Bladder microvascular endothelial cell (primary cell): ENCODE measurements around the gene ALPI. TPM values are rescaled to one million over a fixed set of nuclear protein-coding genes. Genes with fewer than 3 reads are reported as not detected.

Source experiments
- total RNA-seq: library from RNA; depleted of rRNA; stranded (reverse); fragments of >200 nt; gene quantifications from 2 replicates; pipeline ENCODE4 v1.2.3, GENCODE V29; 2014

Gene ALPI
- total RNA-seq, result not detected in 2 replicates

GRCh38 chr2:232455426-232456255 is at the start of gene ALPI:
Gene ALPI (plus strand): TSS chr2:232456153. CDS start chr2:232456200, 47 bp downstream.

GRCh38 chr2:232406556-232407310 is 49.2 kb upstream of the ALPI start, which contains the start of gene ALPG:
Gene ALPG (plus strand): TSS chr2:232406844. CDS start chr2:232406895, 51 bp downstream.

GRCh38 chr2:232487385-232488096 is 31.6 kb downstream of the ALPI start, which contains the start of gene ECEL1:
Gene ECEL1 (minus strand): TSS chr2:232487834. CDS start chr2:232486653, 1,181 bp downstream.

Other genes with a start within 250 kb of the ALPI start
- gene ALPP, start 77.4 kb upstream of the ALPI start, total RNA-seq, result not detected in 2 replicates
- gene ALPG, start 49.3 kb upstream of the ALPI start, total RNA-seq, result not detected in 2 replicates
- gene ECEL1, start 31.7 kb downstream of the ALPI start, total RNA-seq, result not detected in 2 replicates
- not detected in 2 replicates for gene PRSS56, start 64.2 kb downstream of the ALPI start, total RNA-seq
- gene CHRND, start 70.0 kb downstream of the ALPI start, total RNA-seq, result not detected in 2 replicates
- gene CHRNG, start 83.5 kb downstream of the ALPI start, total RNA-seq, result not detected in 2 replicates
- gene TIGD1, start 94.4 kb downstream of the ALPI start, total RNA-seq, result 0.97 and 2.4 TPM in 2 replicates
- gene EIF4E2, start 94.5 kb downstream of the ALPI start, total RNA-seq, result 103 TPM in 2 replicates
- 0.06 and 0.16 TPM in 2 replicates for gene EFHD1, start 177.5 kb downstream of the ALPI start, total RNA-seq
- gene GIGYF2, start 241.2 kb downstream of the ALPI start, total RNA-seq, result 28.8 and 75.6 TPM in 2 replicates